GM23338 (cell line): Measurements from ENCODE around the gene RGS21. TPM values are rescaled to one million over a fixed set of nuclear protein-coding genes. Genes with fewer than 3 reads are reported as not detected.

ENCODE experiments used
- ATAC-seq: fragments of 200-7000 bp; cut with Tn5 transposase; 3 replicates; pipeline ENCODE4 v1.9.1; 2020
- DNase-seq: peaks from one replicate; pipeline ENCODE4 v3.0.0-alpha.2; 2015; ENCODE audit warnings: low spot score
- H2AFZ ChIP-seq: fragments of 200-600 bp; sonication (generic); 2 replicates; pipeline ENCODE4 v1.8.0; 2016; ENCODE audit warnings: antibody characterized with exemption, mild to moderate bottlenecking, moderate library complexity
- H3F3A ChIP-seq: fragments of 200-600 bp; sonication (generic); replicated peaks from 2 replicates; pipeline ENCODE4 v1.8.0; 2017; ENCODE audit warnings: antibody characterized with exemption, mixed run types, low read depth
- H3K27ac ChIP-seq: fragments of 200-600 bp; sonication (generic); 2 replicates; pipeline ENCODE4 v1.6.1; 2016; ENCODE audit warnings: low read depth
- H3K27me3 ChIP-seq: fragments of 200-600 bp; sonication (generic); 2 replicates; pipeline ENCODE4 v1.8.0; 2016; ENCODE audit warnings: mild to moderate bottlenecking, mixed run types, moderate library complexity; ENCODE audit not compliant: insufficient read depth
- H3K36me3 ChIP-seq: fragments of 200-600 bp; sonication (generic); 2 replicates; pipeline ENCODE4 v1.8.0; 2016; ENCODE audit warnings: mild to moderate bottlenecking; ENCODE audit not compliant: insufficient read depth
- H3K4me1 ChIP-seq: fragments of 200-600 bp; sonication (generic); 2 replicates; pipeline ENCODE4 v1.8.0; 2016; ENCODE audit warnings: mild to moderate bottlenecking, moderate library complexity; ENCODE audit not compliant: insufficient read depth
- H3K4me2 ChIP-seq: fragments of 200-600 bp; sonication (generic); 2 replicates; pipeline ENCODE4 v1.7.1; 2017; ENCODE audit warnings: mixed run types
- H3K4me3 ChIP-seq: fragments of 200-600 bp; sonication (generic); 2 replicates; pipeline ENCODE4 v1.6.1; 2016; ENCODE audit warnings: mixed run types
- H3K79me2 ChIP-seq: fragments of 200-600 bp; sonication (generic); replicated peaks from 2 replicates; pipeline ENCODE4 v1.8.0; 2017; ENCODE audit warnings: mild to moderate bottlenecking; ENCODE audit not compliant: insufficient read depth
- H3K9me2 ChIP-seq: fragments of 200-600 bp; sonication (generic); 2 replicates; pipeline ENCODE4 v1.8.0; 2017; ENCODE audit not compliant: insufficient read depth
- H4K20me1 ChIP-seq: fragments of 200-600 bp; sonication (generic); replicated peaks from 2 replicates; pipeline ENCODE4 v1.8.0; 2017; ENCODE audit warnings: mild to moderate bottlenecking; ENCODE audit not compliant: insufficient read depth
- H3K27ac Mint-ChIP-seq: 2 replicates; pipeline ENCODE4 v1.8.0; 2020; ENCODE audit warnings: inconsistent platforms, mild to moderate bottlenecking, moderate library complexity, mixed read lengths
- H3K27me3 Mint-ChIP-seq: 3 replicates; pipeline ENCODE4 v1.8.0; 2022; ENCODE audit warnings: low read depth, mild to moderate bottlenecking, moderate library complexity, mixed read lengths, inconsistent platforms; ENCODE audit not compliant: insufficient read depth, poor library complexity
- H3K36me3 Mint-ChIP-seq: 3 replicates; pipeline ENCODE4 v1.8.0; 2021; ENCODE audit warnings: low read depth, mild to moderate bottlenecking, inconsistent platforms, moderate library complexity, mixed read lengths
- H3K4me1 Mint-ChIP-seq: 3 replicates; pipeline ENCODE4 v1.8.0; 2020; ENCODE audit warnings: mild to moderate bottlenecking, inconsistent platforms, mixed read lengths
- H3K4me3 Mint-ChIP-seq: 3 replicates; pipeline ENCODE4 v1.8.0; 2021; ENCODE audit warnings: moderate library complexity, mild to moderate bottlenecking, inconsistent platforms, mixed read lengths
- H3K9me3 Mint-ChIP-seq: 3 replicates; pipeline ENCODE4 v1.8.0; 2020; ENCODE audit warnings: moderate library complexity, mild to moderate bottlenecking, inconsistent platforms, mixed read lengths
- CREB1 ChIP-seq: fragments of 250-450 bp; sonication (Bioruptor Pico); IDR thresholded peaks from 2 replicates; pipeline ENCODE4 v1.5.0; 2020; ENCODE audit warnings: low read depth, mild to moderate bottlenecking, moderate library complexity
- EZH2phosphoT487 ChIP-seq: fragments of 200-600 bp; sonication (generic); IDR thresholded peaks from one replicate; pipeline ENCODE4 v1.8.1; 2018; ENCODE audit warnings: antibody characterized with exemption; ENCODE audit not compliant: unreplicated experiment
- JUNB ChIP-seq: IDR thresholded peaks from one replicate; pipeline ENCODE4 v1.6.1; 2016; ENCODE audit warnings: antibody characterized with exemption; ENCODE audit not compliant: unreplicated experiment
- NANOG ChIP-seq: IDR thresholded peaks from 2 replicates; pipeline ENCODE4 v1.6.1; 2016; ENCODE audit warnings: antibody characterized with exemption, borderline replicate concordance
- STAT1 ChIP-seq: IDR thresholded peaks from one replicate; pipeline ENCODE4 v1.6.1; 2016; ENCODE audit warnings: antibody characterized with exemption; ENCODE audit not compliant: unreplicated experiment
- ZNF114 ChIP-seq: fragments of 250-450 bp; sonication (Bioruptor Pico); IDR thresholded peaks from 2 replicates; pipeline ENCODE4 v1.5.0; 2020; ENCODE audit warnings: mild to moderate bottlenecking, moderate library complexity
- ZNF331 ChIP-seq: fragments of 250-450 bp; sonication (Bioruptor Pico); IDR thresholded peaks from 2 replicates; pipeline ENCODE4 v1.5.0; 2020; ENCODE audit warnings: low read depth, mild to moderate bottlenecking, moderate library complexity
- polyA plus RNA-seq: library from polyadenylated mRNA; unstranded; fragments of >200 nt; fragmentation: Nextera tagmentation; extraction: Ambion mirVana; gene quantifications from 2 replicates; pipeline ENCODE4 v1.2.1, GENCODE V29; 2016
- total RNA-seq: library from RNA; depleted of rRNA; stranded (reverse); fragments of >200 nt; shearing (Covaris generic); gene quantifications from 2 replicates; pipeline ENCODE4 v1.2.3, GENCODE V29; 2014
- TF ChIP-seq, protein P1 (sequence below): IDR thresholded peaks from 2 replicates; pipeline ENCODE4 v1.6.1; 2016; ENCODE audit warnings: antibody characterized with exemption
- TF ChIP-seq, protein P2 (sequence below), 2 experiments: fragments of 200-600 bp in 1 of 2; sonication (generic) in 1 of 2; conservative IDR thresholded peaks; 2 replicates each; pipeline versions ENCODE4 v1.5.1 to v1.6.1; 2016 to 2017; ENCODE audit warnings: antibody characterized with exemption in 2 of 2, low read depth in 2 of 2, mild to moderate bottlenecking in 2 of 2, moderate library complexity in 1 of 2

RGS21 gene
- total and polyA plus RNA-seq, 2 experiments from 2014 or later: not detected

DNA sequence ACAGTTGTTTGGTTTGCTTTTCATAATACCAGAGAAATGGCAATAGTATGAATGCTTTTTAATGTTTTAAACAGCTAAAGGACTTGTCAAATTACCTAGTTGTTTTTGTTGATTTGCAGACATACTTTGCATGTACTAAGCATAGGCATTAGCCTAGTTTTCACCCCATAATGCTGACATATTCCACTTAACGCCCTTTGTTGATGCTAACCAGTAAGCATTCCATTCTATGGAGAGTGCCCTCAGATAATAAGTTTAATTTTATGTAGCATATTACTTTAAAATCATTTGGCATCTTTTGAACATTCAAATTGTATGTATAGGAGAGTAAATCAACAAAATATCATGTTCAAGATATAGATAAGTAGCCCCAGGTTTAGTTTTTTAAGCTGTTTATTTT, 32.5 kb downstream of the RGS21 start:
- no peaks in the 10 kb centered on the region; the same call in 1 of the 3 replicates for H3K4me1 Mint-ChIP-seq

DNA sequence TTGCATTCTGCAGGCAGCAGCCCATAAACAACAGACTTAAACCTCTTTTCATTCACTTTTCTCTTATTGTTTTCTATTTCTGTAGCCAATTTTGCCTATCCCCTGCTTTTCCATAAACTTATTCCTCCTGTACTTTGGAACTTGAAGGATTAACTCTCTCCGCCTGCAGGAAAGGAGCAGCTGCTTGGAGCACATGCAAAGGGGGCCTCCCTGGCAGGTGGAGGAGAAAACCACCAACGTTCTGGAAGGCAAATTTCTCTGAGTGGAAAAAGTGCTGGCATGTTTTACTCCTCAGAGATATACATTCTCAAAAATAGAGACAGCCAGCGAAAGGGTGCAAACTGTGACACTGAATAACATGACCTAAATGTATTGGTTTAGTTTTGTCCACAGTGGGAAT, 33.6 kb downstream of the RGS21 start:
- Mint-ChIP-seq H3K4me1 (no peaks in the 10 kb centered on the region; the same call in 1 of the 3 replicates), H3K36me3 (no peaks in the 10 kb centered on the region), H3K4me3 (no peak overlapping the region), H3K9me3 (no peaks in the 10 kb centered on the region), H3K27ac (no peak overlapping the region), H3K27me3 (no peaks in the 10 kb centered on the region)
- no peaks in the 10 kb centered on the region for H4K20me1 ChIP-seq
- H3K9me2 ChIP-seq: no peaks in the 10 kb centered on the region
- ATAC-seq (no peak), DNase-seq (no peak)
- no peaks in the 10 kb centered on the region for H3K27me3 ChIP-seq
- no peak overlapping the region for H3K4me2 ChIP-seq
- H3K4me3 ChIP-seq: no peak overlapping the region
- no peaks in the 10 kb centered on the region for H3F3A ChIP-seq
- H3K27ac ChIP-seq: no peak overlapping the region
- H3K4me1 ChIP-seq: no peaks in the 10 kb centered on the region
- no peaks in the 10 kb centered on the region for H3K79me2 ChIP-seq
- peak overlapping the region; percentile 61; the same call in 1 of the 2 replicates for H2AFZ ChIP-seq
- H3K36me3 ChIP-seq: no peaks in the 10 kb centered on the region
- no peak for TF ChIP-seq JUNB
- TF ChIP-seq EZH2phosphoT487: no peak
- no peak for TF ChIP-seq ZNF114 (CRISPR knock-in tag)
- TF ChIP-seq STAT1: no peak
- TF ChIP-seq CREB1 (CRISPR knock-in tag): no peak
- TF ChIP-seq, protein P1, sequence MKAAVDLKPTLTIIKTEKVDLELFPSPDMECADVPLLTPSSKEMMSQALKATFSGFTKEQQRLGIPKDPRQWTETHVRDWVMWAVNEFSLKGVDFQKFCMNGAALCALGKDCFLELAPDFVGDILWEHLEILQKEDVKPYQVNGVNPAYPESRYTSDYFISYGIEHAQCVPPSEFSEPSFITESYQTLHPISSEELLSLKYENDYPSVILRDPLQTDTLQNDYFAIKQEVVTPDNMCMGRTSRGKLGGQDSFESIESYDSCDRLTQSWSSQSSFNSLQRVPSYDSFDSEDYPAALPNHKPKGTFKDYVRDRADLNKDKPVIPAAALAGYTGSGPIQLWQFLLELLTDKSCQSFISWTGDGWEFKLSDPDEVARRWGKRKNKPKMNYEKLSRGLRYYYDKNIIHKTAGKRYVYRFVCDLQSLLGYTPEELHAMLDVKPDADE: no peak
- TF ChIP-seq, protein P2, sequence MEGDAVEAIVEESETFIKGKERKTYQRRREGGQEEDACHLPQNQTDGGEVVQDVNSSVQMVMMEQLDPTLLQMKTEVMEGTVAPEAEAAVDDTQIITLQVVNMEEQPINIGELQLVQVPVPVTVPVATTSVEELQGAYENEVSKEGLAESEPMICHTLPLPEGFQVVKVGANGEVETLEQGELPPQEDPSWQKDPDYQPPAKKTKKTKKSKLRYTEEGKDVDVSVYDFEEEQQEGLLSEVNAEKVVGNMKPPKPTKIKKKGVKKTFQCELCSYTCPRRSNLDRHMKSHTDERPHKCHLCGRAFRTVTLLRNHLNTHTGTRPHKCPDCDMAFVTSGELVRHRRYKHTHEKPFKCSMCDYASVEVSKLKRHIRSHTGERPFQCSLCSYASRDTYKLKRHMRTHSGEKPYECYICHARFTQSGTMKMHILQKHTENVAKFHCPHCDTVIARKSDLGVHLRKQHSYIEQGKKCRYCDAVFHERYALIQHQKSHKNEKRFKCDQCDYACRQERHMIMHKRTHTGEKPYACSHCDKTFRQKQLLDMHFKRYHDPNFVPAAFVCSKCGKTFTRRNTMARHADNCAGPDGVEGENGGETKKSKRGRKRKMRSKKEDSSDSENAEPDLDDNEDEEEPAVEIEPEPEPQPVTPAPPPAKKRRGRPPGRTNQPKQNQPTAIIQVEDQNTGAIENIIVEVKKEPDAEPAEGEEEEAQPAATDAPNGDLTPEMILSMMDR (conservative IDR thresholded peaks at IDR 0.05; ENCODE audit: low read depth in 2 of 2): no peak

More for the DNA sequence above, 32.5 kb downstream of the RGS21 start:
- Histone ChIP-seq H3K9me2 (no peaks in the 10 kb centered on the region), H3F3A (no peaks in the 10 kb centered on the region), H3K36me3 (no peaks in the 10 kb centered on the region), H3K4me3 (no peak overlapping the region), H3K27me3 (no peaks in the 10 kb centered on the region), H2AFZ (no peak overlapping the region), H3K27ac (no peak overlapping the region), H3K4me2 (no peak overlapping the region), H3K4me1 (no peaks in the 10 kb centered on the region), H3K79me2 (no peaks in the 10 kb centered on the region), H4K20me1 (no peaks in the 10 kb centered on the region)
- no peaks in the 10 kb centered on the region for H3K27me3 Mint-ChIP-seq
- DNase-seq (no peak), ATAC-seq (no peak)
- no peak overlapping the region for H3K27ac Mint-ChIP-seq
- no peak overlapping the region for H3K4me3 Mint-ChIP-seq
- H3K36me3 Mint-ChIP-seq: no peaks in the 10 kb centered on the region
- H3K9me3 Mint-ChIP-seq: no peaks in the 10 kb centered on the region
- no peak for TF ChIP-seq ZNF114 (CRISPR knock-in tag)
- no peak for TF ChIP-seq NANOG

DNA sequence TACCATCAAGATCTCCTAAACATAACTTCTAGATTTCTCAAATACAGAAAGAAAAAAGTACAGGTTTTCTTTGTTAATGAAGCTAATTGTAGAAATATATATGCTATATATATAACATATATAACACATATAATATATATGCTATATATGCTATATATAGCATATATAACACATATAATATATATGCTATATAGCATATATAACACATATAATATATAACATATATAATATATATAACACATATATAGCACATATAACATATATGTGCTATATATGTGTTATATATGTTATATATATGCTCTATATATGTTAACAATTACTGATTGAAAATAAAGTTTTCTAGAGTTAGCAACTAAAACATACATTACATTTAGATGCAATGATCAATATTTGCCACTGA, 34.8 kb downstream of the RGS21 start:
- DNase-seq: no peak
- H3K27me3 ChIP-seq: no peaks in the 10 kb centered on the region
- no peak for TF ChIP-seq STAT1
- no peak for TF ChIP-seq EZH2phosphoT487
- TF ChIP-seq, protein P2 (conservative IDR thresholded peaks at IDR 0.05; ENCODE audit: low read depth in 2 of 2): no peak
- TF ChIP-seq NANOG: no peak
- no peak for TF ChIP-seq ZNF331 (CRISPR knock-in tag)
- H3K27ac ChIP-seq: no peak overlapping the region
- no peaks in the 10 kb centered on the region for H3K9me3 Mint-ChIP-seq
- H3K4me3 Mint-ChIP-seq: no peak overlapping the region
- H3K4me1 ChIP-seq: peaks cover 4% of the 10 kb centered on the region; the same call in 1 of the 2 replicates
- H3K36me3 ChIP-seq: no peaks in the 10 kb centered on the region
- H2AFZ ChIP-seq: no peak overlapping the region
- H3K27ac Mint-ChIP-seq: no peak overlapping the region
- H3K4me2 ChIP-seq: no peak overlapping the region
- no peaks in the 10 kb centered on the region for H3K36me3 Mint-ChIP-seq
- H3K79me2 ChIP-seq: no peaks in the 10 kb centered on the region
- no peaks in the 10 kb centered on the region for H3K9me2 ChIP-seq
- no peaks in the 10 kb centered on the region for H3K27me3 Mint-ChIP-seq
- no peaks in the 10 kb centered on the region for H3F3A ChIP-seq
- H3K4me1 Mint-ChIP-seq: peaks cover 6% of the 10 kb centered on the region
- H3K4me3 ChIP-seq: no peak overlapping the region
- ATAC-seq: no peak
- no peaks in the 10 kb centered on the region for H4K20me1 ChIP-seq
